Measurements from ENCODE around the gene CYS1.

DNA sequence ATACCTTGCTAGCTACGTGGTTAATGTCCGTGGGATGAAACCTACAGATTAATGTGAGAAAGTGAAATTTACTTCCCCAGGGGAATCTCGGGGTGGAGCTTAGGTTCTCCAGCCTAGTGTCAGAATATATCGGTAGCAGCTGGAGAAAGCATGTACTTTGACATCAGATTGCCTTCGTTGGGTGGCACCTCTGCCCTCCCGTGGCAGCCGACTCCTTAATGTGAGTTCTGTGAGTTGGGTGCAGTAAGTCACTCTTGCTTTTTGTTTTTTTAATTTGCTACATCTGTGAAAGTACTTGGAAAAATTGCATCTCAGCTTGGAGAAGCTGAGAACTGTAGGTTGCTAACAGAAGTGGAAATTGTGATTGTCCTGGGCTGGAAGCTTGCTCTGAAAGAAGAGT, 33.3 kb downstream of the CYS1 start:
- TF ChIP-seq, protein P1, sequence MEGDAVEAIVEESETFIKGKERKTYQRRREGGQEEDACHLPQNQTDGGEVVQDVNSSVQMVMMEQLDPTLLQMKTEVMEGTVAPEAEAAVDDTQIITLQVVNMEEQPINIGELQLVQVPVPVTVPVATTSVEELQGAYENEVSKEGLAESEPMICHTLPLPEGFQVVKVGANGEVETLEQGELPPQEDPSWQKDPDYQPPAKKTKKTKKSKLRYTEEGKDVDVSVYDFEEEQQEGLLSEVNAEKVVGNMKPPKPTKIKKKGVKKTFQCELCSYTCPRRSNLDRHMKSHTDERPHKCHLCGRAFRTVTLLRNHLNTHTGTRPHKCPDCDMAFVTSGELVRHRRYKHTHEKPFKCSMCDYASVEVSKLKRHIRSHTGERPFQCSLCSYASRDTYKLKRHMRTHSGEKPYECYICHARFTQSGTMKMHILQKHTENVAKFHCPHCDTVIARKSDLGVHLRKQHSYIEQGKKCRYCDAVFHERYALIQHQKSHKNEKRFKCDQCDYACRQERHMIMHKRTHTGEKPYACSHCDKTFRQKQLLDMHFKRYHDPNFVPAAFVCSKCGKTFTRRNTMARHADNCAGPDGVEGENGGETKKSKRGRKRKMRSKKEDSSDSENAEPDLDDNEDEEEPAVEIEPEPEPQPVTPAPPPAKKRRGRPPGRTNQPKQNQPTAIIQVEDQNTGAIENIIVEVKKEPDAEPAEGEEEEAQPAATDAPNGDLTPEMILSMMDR (IDR thresholded peaks at IDR 0.05), result no peak
- no peak for TF ChIP-seq POLR2A (IDR thresholded peaks at IDR 0.05)
- no peak for TF ChIP-seq POLR2AphosphoS5 (IDR thresholded peaks at IDR 0.05; ENCODE audit: insufficient read depth in 1 of 2, low read depth in 1 of 2)
